ENCODE results near the gene RNU6-9. TPM values are rescaled to one million over a fixed set of nuclear protein-coding genes. Genes with fewer than 3 reads are reported as not detected.
"Not testable (repeated sequence)": the region's sequence is repeated elsewhere in the genome, so short reads cannot be mapped to it uniquely, and the experiment has no call there.

Gene RNU6-9
- total RNA-seq, 1 experiment from 2014 or later, result not detected

- Histone ChIP-seq H3K4me1 (replicated peaks; ENCODE audit: insufficient read depth) (no peaks in the 10 kb centered on the region; the same call in 1 of the 2 replicates), H3K27me3 (ENCODE audit: insufficient read depth, low read depth) (peaks cover 57% of the 10 kb centered on the region), H3K9me2 (ENCODE audit: insufficient read depth) (no peaks in the 10 kb centered on the region), H3K4me3 (no peak overlapping the region; the same call in 1 of the 2 replicates), H3F3A (ENCODE audit: insufficient read depth, low read depth) (peaks cover 10% of the 10 kb centered on the region; the same call in 1 of the 2 replicates), H4K20me1 (ENCODE audit: insufficient read depth) (no peaks in the 10 kb centered on the region), H2AFZ (no peak overlapping the region), H3K4me2 (peak overlapping the region; percentile 51), H3K27ac (no peak overlapping the region), H3K9me3 (ENCODE audit: insufficient read depth, low read depth) (no peaks in the 10 kb centered on the region), H3K36me3 (ENCODE audit: low read depth) (no peaks in the 10 kb centered on the region), H3K79me2 (ENCODE audit: low read depth) (no peaks in the 10 kb centered on the region)
- POLR2A ChIA-PET (ENCODE audit: unreplicated experiment), result no interaction called here
- BruUV-seq (replicated peaks), result no TSS peak
- DNase-seq, result no peak
- TF ChIP-seq EZH2 (IDR thresholded peaks at IDR 0.05; ENCODE audit: low read depth), result peak; percentile 55; the same call in 1 of the 2 replicates
- TF ChIP-seq CTCF (conservative IDR thresholded peaks at IDR 0.05), result no peak
- intact Hi-C loops (cut with micrococcal nuclease; ENCODE audit: unreplicated experiment), result no loop called here
- CTCF ChIA-PET, result interaction anchor here (0.6 kb wide), 1 partner anchor 20 kb away, joined by 8 read pairs; no protein-coding TSS in a partner anchor
Observed at GRCh38 chr19:844546-844971, 48.7 kb upstream of the RNU6-9 start.

GRCh38 chr19:845707-846521 is 47.4 kb upstream of the RNU6-9 start:
- H3K4me1 ChIP-seq (replicated peaks; ENCODE audit: insufficient read depth), result peaks cover 5% of the 10 kb centered on the region
- H4K20me1 ChIP-seq (ENCODE audit: insufficient read depth), result no peaks in the 10 kb centered on the region; the same call in 1 of the 2 replicates
- H3K27me3 ChIP-seq (ENCODE audit: insufficient read depth, low read depth), result peaks cover 57% of the 10 kb centered on the region
- H2AFZ ChIP-seq, result no peak overlapping the region
- H3K36me3 ChIP-seq (ENCODE audit: low read depth), result no peaks in the 10 kb centered on the region
- CTCF ChIA-PET, result no interaction called here
- no peak overlapping the region for H3K4me2 ChIP-seq
- TF ChIP-seq EZH2 (IDR thresholded peaks at IDR 0.05; ENCODE audit: low read depth), result no peak
- no peak for TF ChIP-seq CTCF (conservative IDR thresholded peaks at IDR 0.05)
- no peaks in the 10 kb centered on the region for H3K79me2 ChIP-seq (ENCODE audit: low read depth)
- DNase-seq, result no peak
- intact Hi-C loops (cut with micrococcal nuclease; ENCODE audit: unreplicated experiment), result no loop called here
- no peaks in the 10 kb centered on the region for H3K9me2 ChIP-seq (ENCODE audit: insufficient read depth)
- no peaks in the 10 kb centered on the region for H3K9me3 ChIP-seq (ENCODE audit: insufficient read depth, low read depth)
- POLR2A ChIA-PET (ENCODE audit: unreplicated experiment), result no interaction called here
- H3K4me3 ChIP-seq, result no peak overlapping the region
- no peak overlapping the region for H3K27ac ChIP-seq
- H3F3A ChIP-seq (ENCODE audit: insufficient read depth, low read depth), result peaks cover 22% of the 10 kb centered on the region; the same call in 1 of the 2 replicates
- no TSS peak for BruUV-seq (replicated peaks)

DNA sequence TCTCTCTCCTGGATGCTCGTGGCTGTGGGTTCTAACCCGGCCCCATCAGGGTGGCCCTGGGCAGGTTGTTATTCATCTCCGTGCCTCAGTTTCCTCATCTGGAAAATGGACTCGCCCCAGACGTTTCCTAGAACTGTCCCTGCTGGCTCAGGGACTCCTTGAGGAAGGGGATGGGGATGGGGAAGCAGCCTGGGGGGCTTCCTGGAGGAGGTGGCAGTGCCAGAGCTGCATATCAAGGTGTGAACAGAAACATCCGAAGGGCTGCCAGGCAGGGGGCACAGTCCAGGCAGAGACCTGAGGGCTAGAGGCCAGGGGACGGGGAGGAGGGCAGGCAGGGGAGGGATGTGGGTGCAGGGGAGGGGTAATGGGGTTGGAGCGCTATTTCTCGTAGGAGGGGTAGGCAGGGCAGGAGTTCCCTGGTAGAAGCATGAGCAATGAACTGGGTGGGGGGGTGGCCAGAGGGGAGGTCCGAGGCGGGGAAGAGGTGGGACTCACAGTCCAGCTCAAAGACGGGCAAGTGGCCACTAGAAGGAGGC is 44.8 kb upstream of the RNU6-9 start:
- ChIA-PET POLR2A (ENCODE audit: unreplicated experiment) (no interaction called here), CTCF (interaction anchor here (0.6 kb wide), 1 partner anchor 10 kb away, joined by 3 read pairs; no protein-coding TSS in a partner anchor)
- no peaks in the 10 kb centered on the region for H3K79me2 ChIP-seq (ENCODE audit: low read depth)
- no peaks in the 10 kb centered on the region; the same call in 1 of the 2 replicates for H4K20me1 ChIP-seq (ENCODE audit: insufficient read depth)
- H3K9me3 ChIP-seq (ENCODE audit: insufficient read depth, low read depth), result no peaks in the 10 kb centered on the region
- peaks cover 5% of the 10 kb centered on the region for H3K4me1 ChIP-seq (replicated peaks; ENCODE audit: insufficient read depth)
- no peaks in the 10 kb centered on the region for H3K36me3 ChIP-seq (ENCODE audit: low read depth)
- no peak for TF ChIP-seq CTCF (conservative IDR thresholded peaks at IDR 0.05)
- TF ChIP-seq EZH2 (IDR thresholded peaks at IDR 0.05; ENCODE audit: low read depth), result no peak
- H2AFZ ChIP-seq, result no peak overlapping the region
- H3K27me3 ChIP-seq (ENCODE audit: insufficient read depth, low read depth), result peaks cover 50% of the 10 kb centered on the region
- H3F3A ChIP-seq (ENCODE audit: insufficient read depth, low read depth), result peaks cover 31% of the 10 kb centered on the region; the same call in 1 of the 2 replicates
- no TSS peak for BruUV-seq (replicated peaks)
- H3K27ac ChIP-seq, result no peak overlapping the region
- H3K9me2 ChIP-seq (ENCODE audit: insufficient read depth), result no peaks in the 10 kb centered on the region
- no peak overlapping the region for H3K4me2 ChIP-seq
- no peak for DNase-seq
- intact Hi-C loops (cut with micrococcal nuclease; ENCODE audit: unreplicated experiment), result no loop called here
- H3K4me3 ChIP-seq, result no peak overlapping the region

- POLR2A ChIA-PET (ENCODE audit: unreplicated experiment), result not testable (repeated sequence)
Observed at GRCh38 chr19:849195-849594, 44.1 kb upstream of the RNU6-9 start.

More at GRCh38 chr19:849195-849594, 44.1 kb upstream of the RNU6-9 start:
- H3K4me1 ChIP-seq (replicated peaks; ENCODE audit: insufficient read depth); H3K4me3 ChIP-seq; intact Hi-C loops (cut with micrococcal nuclease; ENCODE audit: unreplicated experiment); H3K4me2 ChIP-seq; H4K20me1 ChIP-seq (ENCODE audit: insufficient read depth); H2AFZ ChIP-seq; H3K36me3 ChIP-seq (ENCODE audit: low read depth); DNase-seq; H3K9me2 ChIP-seq (ENCODE audit: insufficient read depth); H3K27ac ChIP-seq; BruUV-seq (replicated peaks); H3K9me3 ChIP-seq (ENCODE audit: insufficient read depth, low read depth); CTCF ChIA-PET; H3K79me2 ChIP-seq (ENCODE audit: low read depth): not testable (repeated sequence)
- H3K27me3 ChIP-seq (ENCODE audit: insufficient read depth, low read depth), result peaks cover 46% of the 10 kb centered on the region
- H3F3A ChIP-seq (ENCODE audit: insufficient read depth, low read depth), result peaks cover 31% of the 10 kb centered on the region; the same call in 1 of the 2 replicates
